ENCODE measurements around the gene FLAD1.

The FLAD1 gene

GRCh38 chr1:155005076-155006011 lies 22.2 kb downstream of the FLAD1 start:
- DNase-seq (ENCODE audit: low read depth), result no peak

DNA sequence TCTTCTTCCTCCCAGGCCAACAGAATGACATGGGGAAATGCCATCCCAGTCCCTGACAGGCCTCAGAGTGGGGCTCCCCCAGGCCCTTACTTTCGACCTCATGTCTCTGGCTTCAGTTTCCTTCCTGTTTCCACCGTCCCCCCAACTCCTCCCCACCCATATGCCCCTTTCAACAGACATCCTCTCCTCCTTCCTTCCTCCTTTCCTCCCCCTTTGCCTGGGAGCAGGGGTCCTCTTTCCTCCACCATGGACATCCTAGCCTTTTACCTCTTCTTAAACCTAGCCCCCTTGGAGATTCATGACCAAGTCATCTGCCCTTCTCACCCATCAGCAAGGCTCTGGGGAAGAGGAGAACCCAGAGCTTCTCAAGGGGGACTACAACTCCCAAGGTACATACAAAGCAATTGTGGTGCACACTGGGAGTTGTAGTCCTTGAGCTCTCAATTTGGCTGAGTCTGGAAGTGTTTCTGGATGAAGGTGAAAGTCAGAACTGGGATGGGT lies 23.5 kb downstream of the FLAD1 start:
- no peak for DNase-seq (ENCODE audit: low read depth)

GRCh38 chr1:155007251-155007828 lies 24.2 kb downstream of the FLAD1 start:
- no peak for DNase-seq (ENCODE audit: low read depth)

GRCh38 chr1:155008015-155008941 lies 25.1 kb downstream of the FLAD1 start:
- DNase-seq (ENCODE audit: low read depth), result no peak

- DNase-seq (ENCODE audit: low read depth), result no peak
Observed at GRCh38 chr1:155009221-155009711, 26.1 kb downstream of the FLAD1 start.

GRCh38 chr1:155009742-155010141 lies 26.6 kb downstream of the FLAD1 start:
- DNase-seq (ENCODE audit: low read depth), result no peak

DNA sequence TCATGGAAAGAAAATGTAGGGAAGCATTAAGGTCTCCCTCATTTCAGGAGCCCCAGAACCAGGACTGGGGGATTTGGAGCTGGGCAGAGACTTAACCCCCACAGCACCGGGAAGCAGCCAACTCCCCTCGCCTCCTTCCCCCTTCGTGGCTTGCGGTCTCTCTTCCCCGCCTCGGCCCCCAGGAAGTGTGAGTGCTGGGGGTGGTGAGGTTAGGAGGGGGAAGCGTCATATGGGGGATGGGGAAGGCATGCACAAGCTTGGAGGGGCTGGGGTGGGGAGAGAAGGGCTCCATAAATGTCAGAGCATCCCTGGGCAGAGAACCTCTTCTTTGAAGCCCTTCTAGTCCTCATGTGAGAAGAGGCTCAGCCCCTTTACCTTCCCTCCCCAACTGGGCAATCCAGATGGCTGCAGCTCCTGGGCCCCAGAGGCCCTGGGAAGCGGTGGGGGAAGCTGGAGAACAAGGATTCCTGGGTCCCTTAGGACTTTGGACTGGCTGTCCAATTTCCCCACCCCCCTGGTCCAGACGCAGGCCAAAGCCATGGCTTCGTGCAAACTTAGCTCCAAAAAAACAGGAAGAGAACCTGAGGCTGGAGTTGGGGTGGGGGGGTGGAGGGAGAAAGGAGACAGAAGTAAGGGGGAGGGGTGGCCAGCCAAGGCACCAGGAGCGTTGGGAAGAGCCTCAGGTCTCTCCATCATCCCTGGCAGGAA lies 27.2 kb downstream of the FLAD1 start:
- DNase-seq (ENCODE audit: low read depth), result no peak

DNA sequence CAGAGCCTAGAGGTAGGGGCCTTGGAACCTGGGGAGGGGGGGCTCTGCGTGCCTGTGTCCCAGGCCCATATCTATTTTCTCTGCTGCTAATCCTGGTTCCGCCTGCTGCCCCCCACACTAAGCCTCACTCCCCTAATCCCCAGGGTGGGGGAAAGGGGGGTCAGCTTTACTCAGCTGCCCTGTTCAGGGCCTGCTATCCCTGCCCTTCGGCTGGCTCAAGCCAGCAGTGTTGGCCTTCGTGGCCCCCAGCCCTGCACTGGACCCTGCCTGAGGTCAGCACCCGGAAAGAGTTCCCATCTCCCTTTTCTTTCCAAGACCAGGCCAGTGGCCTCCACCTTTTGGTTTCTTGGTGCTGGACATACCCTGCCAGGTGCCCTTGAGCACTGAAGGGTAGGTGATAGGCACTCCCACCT lies 27.9 kb downstream of the FLAD1 start:
- DNase-seq (ENCODE audit: low read depth), result no peak

GRCh38 chr1:155011437-155012025 lies 28.4 kb downstream of the FLAD1 start:
- no peak for DNase-seq (ENCODE audit: low read depth)

DNA sequence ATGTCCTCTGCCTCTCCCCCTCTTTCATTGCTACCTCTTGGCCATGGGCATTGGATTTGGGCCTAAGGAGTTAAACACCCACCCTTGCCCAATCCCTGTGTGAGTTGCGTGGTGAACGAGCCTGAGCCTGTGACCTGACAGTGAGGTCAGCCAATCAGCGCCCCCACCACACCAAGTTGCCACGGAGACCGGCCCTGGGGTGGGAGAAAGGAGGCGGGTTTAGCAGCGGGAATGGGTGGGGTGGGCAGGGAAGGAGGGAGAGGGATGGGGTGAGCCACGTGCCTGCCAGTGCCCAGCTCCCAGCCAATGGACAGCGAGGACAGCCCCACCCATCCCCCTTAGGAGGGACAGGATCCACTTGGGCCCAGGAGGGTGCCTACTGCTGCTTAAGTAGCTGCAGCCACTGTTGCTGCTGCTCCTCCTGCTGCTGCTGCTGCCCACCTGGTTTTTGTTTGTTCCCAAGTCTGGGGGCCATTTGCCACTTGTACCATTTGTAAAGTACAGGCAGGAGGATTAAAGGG lies 28.9 kb downstream of the FLAD1 start:
- no peak for DNase-seq (ENCODE audit: low read depth)

- no peak for DNase-seq (ENCODE audit: low read depth)
Observed at GRCh38 chr1:155012776-155013602, 29.8 kb downstream of the FLAD1 start.

GRCh38 chr1:155013632-155014031 lies 30.5 kb downstream of the FLAD1 start:
- no peak for DNase-seq (ENCODE audit: low read depth)

- DNase-seq (ENCODE audit: low read depth), result no peak
Observed at GRCh38 chr1:155014709-155015508, 31.8 kb downstream of the FLAD1 start.

DNA sequence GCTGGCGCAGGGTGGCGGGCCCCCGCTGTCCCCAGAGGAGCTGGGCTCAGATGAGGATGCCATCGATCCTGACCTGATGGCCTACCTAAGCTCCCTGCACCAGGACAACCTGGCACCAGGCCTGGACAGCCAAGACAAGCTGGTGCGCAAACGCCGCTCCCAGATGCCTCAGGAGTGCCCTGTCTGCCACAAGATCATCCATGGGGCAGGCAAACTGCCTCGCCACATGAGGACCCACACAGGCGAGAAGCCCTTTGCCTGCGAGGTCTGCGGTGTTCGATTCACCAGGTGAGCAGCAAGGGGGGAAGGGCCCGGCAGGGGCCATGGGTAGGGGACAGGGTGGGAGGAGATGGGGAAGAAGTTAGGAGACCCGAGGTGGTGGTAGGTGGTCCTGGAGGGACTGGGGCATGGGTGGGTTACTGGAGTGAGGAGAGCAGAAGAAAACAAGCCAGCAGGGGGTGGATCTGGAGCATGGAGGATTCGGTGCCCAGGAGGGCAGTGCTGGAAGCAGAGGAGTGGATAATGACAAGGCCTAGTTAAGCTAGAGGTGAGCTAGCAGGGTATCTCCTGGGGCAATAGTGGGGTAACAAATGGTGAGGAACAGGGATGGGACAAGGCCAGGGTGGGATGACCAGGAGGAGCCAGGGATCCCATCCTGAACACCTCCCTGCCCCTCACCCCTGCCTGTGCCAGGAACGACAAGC lies 32.5 kb downstream of the FLAD1 start:
- DNase-seq (ENCODE audit: low read depth), result no peak

DNA sequence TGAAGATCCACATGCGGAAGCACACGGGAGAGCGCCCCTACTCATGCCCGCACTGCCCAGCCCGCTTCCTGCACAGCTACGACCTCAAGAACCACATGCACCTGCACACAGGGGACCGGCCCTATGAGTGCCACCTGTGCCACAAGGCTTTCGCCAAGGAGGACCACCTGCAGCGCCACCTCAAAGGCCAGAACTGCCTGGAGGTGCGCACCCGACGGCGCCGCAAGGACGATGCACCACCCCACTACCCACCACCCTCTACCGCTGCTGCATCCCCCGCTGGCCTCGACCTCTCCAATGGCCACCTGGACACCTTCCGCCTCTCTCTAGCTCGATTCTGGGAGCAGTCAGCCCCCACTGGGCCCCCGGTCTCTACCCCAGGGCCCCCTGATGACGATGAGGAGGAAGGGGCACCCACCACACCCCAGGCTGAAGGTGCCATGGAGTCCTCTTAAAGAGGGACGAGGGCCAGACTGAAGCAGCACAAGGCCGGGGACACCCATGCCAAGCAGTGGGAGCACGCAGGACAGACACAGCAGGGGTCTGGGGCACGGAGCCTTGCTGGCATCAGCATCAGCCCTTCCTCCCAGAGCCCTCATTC lies 33.2 kb downstream of the FLAD1 start:
- no peak for DNase-seq (ENCODE audit: low read depth)

DNA sequence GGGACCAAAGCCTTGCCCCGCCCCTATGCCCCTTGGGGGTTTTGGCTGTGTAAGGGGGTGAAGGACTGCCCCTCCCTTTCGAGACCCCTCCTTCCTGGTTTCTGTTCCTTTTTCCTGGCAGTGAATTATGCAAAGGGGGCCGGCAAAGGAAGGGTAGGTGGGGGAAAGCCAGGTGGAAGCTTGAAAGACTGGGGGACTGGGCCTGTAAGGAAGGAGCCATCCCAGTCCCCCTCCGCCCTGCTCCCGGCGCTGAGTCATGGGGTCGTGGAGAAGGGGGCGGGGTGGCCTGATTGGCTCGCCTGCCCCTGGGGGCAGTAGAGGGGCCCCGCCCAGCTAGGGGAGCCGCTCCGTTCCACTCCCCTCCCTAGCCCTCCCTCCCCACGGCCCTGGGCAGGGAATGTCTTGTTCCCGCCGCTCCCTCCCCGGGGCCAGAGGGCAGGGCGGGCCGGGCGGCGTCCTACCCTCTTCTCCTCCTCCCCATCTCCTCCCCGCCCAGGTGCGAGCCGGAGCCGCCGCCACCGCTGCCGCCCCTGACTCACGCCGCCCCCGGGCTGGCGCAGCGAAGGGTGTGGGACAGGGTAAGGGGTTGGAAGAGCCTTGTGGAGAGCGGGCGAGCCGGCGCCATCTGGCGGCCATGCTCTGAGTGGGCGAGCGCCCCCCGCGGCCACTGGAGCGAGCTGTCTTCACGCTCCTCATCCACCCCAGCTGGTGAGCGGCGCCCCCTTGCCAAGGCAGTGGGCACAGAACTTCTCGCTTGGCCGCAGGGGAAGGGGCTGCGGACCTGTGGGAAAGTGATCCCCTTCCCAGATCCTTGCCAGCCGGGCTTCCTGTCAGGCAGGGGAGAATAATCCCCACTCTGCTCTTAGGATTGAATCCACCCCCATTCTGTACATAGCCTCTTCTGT lies 34.1 kb downstream of the FLAD1 start:
- DNase-seq (ENCODE audit: low read depth), result peak; percentile 79

DNA sequence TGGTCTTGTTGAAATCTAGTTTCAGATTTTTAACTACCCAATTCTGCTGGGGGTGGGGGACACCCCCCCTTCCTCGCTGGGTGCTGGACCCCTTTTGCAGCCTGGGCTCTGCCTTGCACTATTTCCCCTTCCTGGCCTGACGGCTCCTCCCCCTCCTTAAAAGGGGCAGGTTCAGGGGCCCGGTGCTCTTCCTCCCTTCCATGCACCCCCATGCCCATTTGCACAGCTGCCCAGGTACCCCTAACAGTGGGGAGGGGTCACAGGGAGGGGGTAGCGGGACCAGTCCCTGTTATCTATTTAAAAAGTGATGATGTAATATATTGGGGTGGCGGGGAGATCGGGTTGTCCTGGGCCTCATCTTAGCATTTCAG lies 34.8 kb downstream of the FLAD1 start:
- DNase-seq (ENCODE audit: low read depth), result no peak
